HG02642 (cell line): ENCODE measurements around the gene KLHDC8A.
"Not testable (repeated sequence)": the region's sequence is repeated elsewhere in the genome, so short reads cannot be mapped to it uniquely, and the experiment has no call there.

Source experiments
- ATAC-seq: cut with Tn5 transposase; IDR thresholded peaks from one replicate; pipeline ENCODE4 v1.9.1; 2021; ENCODE audit warnings: mild to moderate bottlenecking; ENCODE audit not compliant: unreplicated experiment, poor library complexity

Gene KLHDC8A

DNA sequence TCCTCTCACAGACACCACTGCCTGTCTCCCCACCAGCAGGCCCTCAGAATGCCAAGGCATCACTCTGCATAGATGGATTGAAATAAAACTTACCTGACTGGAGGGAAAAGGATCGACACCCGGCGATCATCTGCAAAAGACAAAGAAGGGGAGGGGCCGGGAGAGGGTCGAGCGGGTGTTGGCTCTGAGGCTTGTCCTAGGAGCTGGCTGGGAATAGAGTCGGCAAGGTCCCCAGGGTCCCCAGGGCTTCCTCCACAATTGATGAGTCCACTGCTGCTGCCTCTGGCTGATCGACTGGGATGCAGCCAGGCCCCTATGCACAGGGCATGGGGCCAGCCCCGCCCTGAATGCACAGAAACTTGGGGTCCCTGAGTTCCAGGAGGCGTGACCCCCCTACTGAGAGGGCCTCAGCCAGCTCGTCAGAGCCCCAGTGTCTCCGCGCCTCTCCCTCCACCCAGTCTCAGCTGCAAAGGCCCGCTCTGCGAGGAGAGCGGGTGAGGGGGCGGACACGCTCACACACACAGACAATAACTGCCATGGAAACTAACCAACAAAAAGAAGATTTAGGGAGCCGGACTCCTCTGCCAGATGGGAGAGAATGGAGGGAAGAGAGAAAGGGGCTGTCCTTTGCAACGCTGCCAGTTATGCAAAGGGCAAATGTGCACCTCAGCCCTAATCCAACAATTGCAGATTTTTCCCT is at the start of gene KLHDC8A:
Gene KLHDC8A, minus strand, starts transcription at position 483 of the 700 bp plus-strand sequence. CDS start 13,318 bp downstream, outside the sequence.
- ATAC-seq, result no peak

GRCh38 chr1:205406252-205406651 is 49.5 kb upstream of the KLHDC8A start:
- ATAC-seq, result not testable (repeated sequence)

DNA sequence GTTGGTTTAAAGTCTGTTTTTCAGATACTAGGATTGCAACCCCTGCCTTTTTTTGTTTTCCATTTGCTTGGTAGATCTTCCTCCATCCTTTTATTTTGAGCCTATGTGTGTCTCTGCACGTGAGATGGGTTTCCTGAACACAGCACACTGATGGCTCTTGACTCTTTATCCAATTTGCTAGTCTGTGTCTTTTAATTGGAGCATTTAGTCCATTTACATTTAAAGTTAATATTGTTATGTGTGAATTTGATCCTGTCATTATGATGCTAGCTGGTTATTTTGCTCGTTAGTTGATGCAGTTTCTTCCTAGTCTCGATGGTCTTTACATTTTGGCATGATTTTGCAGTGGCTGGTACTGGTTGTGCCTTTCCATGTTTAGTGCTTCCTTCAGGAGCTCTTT is 47.8 kb upstream of the KLHDC8A start:
- not testable (repeated sequence) for ATAC-seq

DNA sequence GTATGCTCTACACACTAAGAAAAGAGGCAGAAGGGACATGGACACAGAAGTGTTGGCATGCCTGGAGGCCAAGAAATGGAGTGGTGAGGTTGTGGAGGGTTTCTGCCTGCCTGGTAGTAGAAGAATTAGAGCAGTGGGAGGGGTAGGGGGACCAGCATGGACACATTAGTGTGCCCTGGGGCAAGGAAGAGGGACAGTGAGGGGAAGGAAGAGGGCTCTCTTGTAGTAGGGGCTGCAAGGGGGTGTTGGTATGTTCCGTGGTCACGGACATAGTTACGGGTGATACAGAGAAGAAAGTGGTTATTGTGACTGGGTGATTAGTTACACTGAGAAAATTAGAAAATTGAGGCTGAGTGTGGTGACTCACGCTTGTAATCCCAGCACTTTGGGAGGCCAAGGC is 41.9 kb upstream of the KLHDC8A start:
- ATAC-seq, result no peak

GRCh38 chr1:205396967-205397616 is 40.4 kb upstream of the KLHDC8A start:
- no peak for ATAC-seq

GRCh38 chr1:205395616-205396015 is 38.9 kb upstream of the KLHDC8A start:
- ATAC-seq, result no peak

DNA sequence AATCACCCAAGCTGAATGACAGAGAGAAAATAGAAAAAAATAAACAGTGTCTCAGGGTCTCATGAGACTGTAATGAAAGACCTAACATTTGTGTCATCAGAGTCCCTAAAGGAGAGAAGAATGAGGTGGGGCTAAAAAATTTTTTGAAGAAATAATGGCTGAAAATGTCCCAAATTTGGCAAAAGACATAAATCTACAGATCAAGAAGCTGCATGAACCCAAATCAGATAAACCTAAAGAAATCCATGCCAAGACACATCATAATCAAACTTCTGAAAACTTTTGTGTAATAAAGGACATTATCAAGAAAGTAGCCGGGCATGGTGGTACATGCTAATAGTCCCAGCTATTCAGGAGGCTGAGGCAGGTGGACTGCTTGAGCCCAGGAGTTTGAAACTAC is 35.9 kb upstream of the KLHDC8A start:
- ATAC-seq, result no peak

GRCh38 chr1:205391386-205391785 is 34.7 kb upstream of the KLHDC8A start:
- no peak for ATAC-seq

DNA sequence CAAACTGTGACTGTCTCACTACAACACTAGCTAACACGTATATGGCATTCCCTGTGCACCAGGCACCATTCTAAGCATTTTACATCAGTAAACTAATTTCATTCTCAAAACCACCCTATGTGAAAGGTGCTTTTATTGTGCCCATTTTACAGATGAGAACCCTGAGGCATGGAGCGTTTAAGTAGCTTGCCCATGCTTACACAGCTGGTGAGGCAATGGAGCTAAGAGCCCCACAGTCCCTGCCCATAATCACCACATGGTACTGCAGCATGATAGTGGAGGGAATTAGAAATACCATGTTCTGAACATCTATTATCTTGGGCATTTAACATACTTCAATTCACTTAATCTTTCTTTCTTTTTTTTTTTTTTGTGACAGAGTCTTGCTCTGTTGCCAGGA is 31.1 kb upstream of the KLHDC8A start:
- no peak for ATAC-seq

DNA sequence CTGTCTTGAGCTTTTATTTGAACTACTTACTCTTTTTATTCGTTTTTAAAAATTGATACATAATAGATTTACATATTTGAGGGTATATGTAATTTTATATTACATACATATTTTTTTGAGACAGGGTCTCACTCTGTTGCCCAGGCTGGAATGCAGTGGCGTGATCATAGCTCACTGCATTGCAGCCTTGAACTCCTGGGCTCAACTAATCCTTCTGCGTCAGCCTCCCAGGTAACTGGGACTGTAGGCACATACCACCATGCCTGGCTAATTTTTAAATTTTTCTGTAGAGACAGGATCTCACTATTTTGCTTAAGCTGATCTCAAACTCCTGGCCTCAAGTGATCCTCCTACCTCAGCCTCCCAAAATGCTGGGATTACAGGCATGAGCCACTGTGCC is 26.3 kb upstream of the KLHDC8A start:
- not testable (repeated sequence) for ATAC-seq

- ATAC-seq, result no peak
These were observed 25.8 kb upstream of the KLHDC8A start for GRCh38 chr1:205382561-205382960.

- ATAC-seq, result no peak
These were observed 24.6 kb upstream of the KLHDC8A start for GRCh38 chr1:205381305-205381704.

DNA sequence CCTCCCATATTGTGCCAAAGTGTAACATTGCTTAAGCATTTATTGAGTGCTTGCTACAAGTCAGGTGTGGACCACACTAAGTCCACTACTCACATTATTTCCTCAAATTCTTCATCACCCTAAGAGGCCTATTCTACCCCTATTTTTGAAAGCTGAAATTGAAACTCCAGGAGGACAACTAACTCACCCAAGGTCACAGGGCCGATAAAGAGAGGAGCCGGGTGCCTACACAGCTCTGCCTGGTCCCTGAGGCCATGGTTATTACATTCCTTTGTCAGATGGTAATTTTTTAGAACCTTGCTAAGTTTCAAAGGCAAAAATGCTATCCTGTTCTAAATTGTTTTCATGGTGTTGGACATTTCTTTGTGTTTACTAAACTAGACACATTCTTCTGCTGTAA is 24.2 kb upstream of the KLHDC8A start:
- ATAC-seq, result no peak

- no peak for ATAC-seq
These were observed 22.3 kb upstream of the KLHDC8A start for GRCh38 chr1:205379056-205379455.

GRCh38 chr1:205377355-205377754 is 20.6 kb upstream of the KLHDC8A start:
- no peak for ATAC-seq

GRCh38 chr1:205376739-205377138 is 20.0 kb upstream of the KLHDC8A start:
- no peak for ATAC-seq

DNA sequence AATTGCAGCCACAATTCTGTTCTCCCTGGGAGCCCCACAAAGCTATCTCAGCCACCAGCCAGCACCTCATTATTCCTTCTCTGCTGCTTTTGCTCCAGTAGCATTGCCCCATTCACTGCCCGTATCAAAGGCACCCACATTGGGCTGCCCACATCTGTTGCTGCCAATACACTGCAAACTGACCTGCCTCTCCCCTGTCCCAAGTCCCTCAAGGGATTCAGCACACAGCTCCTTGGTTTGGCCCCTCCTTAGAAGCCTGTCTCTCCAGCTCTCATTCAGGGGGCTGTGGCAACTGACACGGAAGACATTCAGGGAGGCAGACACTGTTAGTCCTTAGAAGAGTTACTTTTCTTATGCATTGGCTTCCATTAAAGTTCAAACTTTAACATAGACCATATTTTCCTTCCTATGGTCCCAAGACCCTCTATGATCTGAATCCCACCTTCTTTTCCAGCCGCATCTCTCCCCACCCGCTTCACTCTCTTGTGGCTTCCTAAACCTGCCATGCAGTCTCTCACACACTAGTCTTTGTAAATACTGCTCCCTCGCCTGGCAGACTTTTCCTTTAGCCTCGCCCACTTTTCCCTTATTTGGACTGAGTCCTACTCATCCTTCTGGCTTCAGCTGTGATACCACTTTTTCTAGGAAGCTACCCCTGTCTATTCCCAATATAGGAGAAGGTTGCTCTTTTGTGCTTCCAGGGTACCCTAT is 19.3 kb upstream of the KLHDC8A start:
- no peak for ATAC-seq

GRCh38 chr1:205374210-205375078 is 17.7 kb upstream of the KLHDC8A start:
- no peak for ATAC-seq

DNA sequence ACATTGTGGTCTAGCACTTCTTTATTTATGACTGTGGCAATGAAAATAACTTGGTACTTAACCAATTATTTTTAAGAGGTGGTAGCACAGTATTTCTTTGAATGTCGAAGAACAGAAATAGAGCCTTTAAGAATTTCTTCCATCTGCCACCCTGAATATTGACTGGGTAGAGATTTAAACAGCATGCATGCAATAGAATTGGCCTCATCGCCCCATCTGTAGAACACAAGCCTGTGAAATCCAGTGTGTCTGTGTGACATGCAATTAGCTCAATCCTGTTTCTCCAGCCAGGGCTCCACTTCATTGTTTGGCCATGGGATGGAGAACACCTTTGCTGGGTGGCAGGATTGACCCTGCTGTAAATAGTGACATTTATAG is 17.1 kb upstream of the KLHDC8A start:
- no peak for ATAC-seq

- ATAC-seq, result no peak
These were observed 16.5 kb upstream of the KLHDC8A start for GRCh38 chr1:205373022-205373797.
